ENCODE measurements around the gene RNF207.

GRCh38 chr1:6251681-6252373, 45.9 kb downstream of the RNF207 start:
- TF ChIP-seq CTCF (IDR thresholded peaks at IDR 0.05) (no peak), POLR2A (IDR thresholded peaks at IDR 0.05) (no peak)
